Fibroblast of villous mesenchyme (primary cell): ENCODE data around the gene SIKE1. TPM values are rescaled to one million over a fixed set of nuclear protein-coding genes. Genes with fewer than 3 reads are reported as not detected.

Experiments used
- DNase-seq: peaks from one replicate; pipeline ENCODE4 v3.0.0-alpha.2; 2010; ENCODE audit warnings: low read depth
- H3K4me3 ChIP-seq: 2 replicates; pipeline ENCODE4 v1.5.1; 2011; ENCODE audit warnings: low read depth, mild to moderate bottlenecking, low read length
- total RNA-seq: library from RNA; depleted of rRNA; stranded (reverse); fragments of >200 nt; gene quantifications from 2 replicates; pipeline ENCODE4 v1.2.3, GENCODE V29; 2012
- TF ChIP-seq, protein P1 (sequence below): IDR thresholded peaks from 2 replicates; pipeline ENCODE4 v1.5.1; 2012; ENCODE audit warnings: low read depth, mild to moderate bottlenecking, low read length; ENCODE audit not compliant: insufficient read depth

The SIKE1 gene
- total RNA-seq, 1 donor, result 73.8 TPM

DNA sequence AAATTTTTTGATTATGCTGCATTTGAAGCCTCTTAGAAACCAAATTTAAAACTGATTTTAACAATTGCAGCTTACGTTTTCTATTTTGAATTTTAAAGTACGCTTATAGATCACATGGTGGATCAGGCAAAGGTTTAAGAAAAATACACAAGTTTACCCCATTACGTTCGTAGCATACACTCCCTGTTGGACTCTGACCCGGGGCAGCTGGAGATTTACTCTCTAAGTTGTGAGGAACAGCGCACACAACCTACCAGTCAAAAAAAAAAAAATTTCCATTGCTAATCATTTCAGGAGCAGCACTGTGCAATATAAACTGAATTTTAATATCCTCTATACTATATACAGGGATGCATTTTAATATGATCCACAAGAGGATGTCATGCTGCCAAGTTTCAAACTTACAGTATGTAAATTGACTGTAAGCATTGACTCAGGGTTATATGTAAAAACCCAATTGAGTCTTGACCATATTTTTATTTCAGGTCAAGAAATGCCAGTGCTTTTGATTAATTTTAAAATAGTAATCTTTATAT, 43.1 kb downstream of the SIKE1 start:
- no peak overlapping the region for H3K4me3 ChIP-seq
- TF ChIP-seq, protein P1, sequence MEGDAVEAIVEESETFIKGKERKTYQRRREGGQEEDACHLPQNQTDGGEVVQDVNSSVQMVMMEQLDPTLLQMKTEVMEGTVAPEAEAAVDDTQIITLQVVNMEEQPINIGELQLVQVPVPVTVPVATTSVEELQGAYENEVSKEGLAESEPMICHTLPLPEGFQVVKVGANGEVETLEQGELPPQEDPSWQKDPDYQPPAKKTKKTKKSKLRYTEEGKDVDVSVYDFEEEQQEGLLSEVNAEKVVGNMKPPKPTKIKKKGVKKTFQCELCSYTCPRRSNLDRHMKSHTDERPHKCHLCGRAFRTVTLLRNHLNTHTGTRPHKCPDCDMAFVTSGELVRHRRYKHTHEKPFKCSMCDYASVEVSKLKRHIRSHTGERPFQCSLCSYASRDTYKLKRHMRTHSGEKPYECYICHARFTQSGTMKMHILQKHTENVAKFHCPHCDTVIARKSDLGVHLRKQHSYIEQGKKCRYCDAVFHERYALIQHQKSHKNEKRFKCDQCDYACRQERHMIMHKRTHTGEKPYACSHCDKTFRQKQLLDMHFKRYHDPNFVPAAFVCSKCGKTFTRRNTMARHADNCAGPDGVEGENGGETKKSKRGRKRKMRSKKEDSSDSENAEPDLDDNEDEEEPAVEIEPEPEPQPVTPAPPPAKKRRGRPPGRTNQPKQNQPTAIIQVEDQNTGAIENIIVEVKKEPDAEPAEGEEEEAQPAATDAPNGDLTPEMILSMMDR, result no peak
- no peak for DNase-seq

DNA sequence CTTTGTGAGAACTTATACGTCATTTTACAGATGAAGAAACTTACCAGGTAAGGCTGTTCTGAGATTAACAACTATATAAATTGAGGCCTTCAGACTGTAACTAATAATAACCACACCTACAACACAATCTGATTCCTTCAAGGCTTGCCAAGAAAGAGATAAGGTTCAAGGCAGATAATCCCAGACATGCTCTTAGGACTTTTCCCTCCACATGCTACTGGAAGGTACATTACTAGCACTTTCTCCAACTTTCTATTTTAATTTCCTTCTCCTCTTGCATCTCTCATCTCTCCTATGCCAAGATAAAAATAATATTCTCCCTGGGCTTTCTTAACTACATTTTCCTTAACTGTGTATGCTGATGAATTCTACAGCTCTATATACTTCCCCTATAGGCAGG, 45.0 kb downstream of the SIKE1 start:
- no peak for DNase-seq
- TF ChIP-seq, protein P1, result no peak
- H3K4me3 ChIP-seq, result no peak overlapping the region

DNA sequence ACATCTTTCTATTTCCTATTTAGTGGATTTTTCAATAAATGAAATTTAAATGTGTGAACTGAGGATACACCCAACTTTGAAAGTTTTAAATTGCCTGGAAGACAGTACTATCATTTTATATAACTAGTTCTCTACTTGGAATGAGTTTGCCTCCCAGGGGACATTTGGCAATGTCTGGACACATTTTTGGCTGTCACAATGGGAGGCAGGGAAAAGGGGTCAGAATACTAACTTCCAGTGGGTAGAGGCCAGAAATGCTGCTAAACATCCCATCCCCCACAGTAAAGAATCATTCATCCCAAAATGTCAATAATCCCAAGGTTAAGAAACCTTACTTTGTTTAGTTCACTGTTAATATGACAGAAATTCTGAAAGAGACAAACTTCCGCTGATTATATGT, 50.7 kb downstream of the SIKE1 start:
- DNase-seq, result no peak
- TF ChIP-seq, protein P1, result no peak
- no peak overlapping the region for H3K4me3 ChIP-seq

DNA sequence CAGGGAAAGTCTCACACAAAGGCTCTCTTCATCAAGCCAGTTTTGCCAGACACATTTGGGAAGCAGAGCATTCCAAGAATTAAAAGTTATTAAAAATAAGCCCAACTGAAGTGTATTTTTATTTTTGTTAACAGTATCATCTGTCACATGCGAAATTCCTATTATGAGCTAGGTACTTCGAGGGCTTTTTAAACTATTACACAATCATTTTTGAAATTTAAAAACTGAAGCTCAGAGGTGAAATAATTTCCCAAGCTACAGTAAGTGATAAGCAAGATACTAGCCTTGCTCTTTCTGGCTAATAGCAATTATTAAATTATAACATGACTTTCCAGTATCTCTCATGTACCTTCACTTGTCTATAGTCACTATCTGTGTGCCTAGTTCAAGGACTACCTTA, 51.9 kb downstream of the SIKE1 start:
- DNase-seq, result no peak
- TF ChIP-seq, protein P1, result no peak
- H3K4me3 ChIP-seq, result no peak overlapping the region

DNA sequence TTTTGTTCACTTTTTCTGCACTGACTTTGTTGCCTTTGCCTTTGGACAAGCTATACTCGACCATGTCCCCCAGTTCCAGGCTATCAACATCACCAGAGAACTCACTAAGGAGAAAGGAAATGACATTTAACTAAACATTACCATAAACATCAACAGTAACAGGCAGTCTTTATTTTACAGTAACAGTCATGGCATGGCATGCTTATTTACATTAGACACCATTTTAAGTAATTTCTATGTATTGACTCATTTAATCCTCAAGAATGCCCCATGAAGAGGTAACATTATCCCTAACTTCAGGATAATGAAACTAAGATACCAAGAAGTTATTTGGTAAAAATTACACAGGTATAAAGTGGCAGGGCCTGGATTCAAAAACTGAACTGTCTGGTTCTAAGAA, 55.3 kb downstream of the SIKE1 start:
- no peak for DNase-seq
- no peak overlapping the region for H3K4me3 ChIP-seq
- TF ChIP-seq, protein P1, result no peak

DNA sequence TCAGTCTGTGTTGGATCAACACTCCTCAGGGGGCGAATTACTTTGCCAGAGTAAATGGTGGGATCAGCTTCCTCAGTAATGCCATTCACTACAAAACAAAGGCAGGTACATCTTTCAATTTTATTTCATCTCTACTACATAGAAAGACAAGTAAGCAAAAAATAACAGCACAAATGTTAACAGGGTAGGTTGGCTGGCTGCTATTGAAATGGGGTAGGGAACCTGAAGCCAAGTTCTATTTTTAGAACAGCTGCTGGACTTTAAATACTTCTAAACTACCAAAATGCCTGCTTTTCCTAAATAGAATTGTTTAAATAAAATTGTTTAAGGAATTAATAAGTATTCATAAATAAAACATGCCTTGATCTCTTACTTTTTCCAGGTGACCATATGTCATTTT, 56.6 kb downstream of the SIKE1 start:
- no peak for DNase-seq
- no peak overlapping the region for H3K4me3 ChIP-seq
- TF ChIP-seq, protein P1, result no peak

DNA sequence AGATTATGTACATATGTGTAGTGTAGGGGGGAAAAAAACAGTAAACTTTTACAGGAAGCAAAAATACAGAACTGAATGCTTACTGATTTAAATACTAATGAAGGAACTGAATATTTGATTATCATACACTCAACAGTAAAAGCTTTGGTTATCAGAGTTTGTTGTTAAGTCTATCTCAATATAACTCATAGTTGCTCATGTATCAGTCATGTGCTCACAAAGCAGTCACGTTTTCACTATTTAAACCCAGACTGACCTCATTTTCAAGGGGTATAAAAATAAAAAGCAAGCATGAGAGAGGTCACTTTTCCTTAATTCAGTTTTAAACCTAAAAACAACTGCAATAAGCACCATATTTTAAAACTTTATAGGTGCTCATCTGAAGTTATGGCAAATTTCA, 57.0 kb downstream of the SIKE1 start:
- TF ChIP-seq, protein P1, result no peak
- H3K4me3 ChIP-seq, result no peak overlapping the region
- DNase-seq, result no peak
